Stimulated activated CD8-positive, alpha-beta memory T cell treated with anti-CD3 and anti-CD28 coated beads, Interleukin-4, amount 100 ng/mL, for 48 hours (primary cell): ENCODE results near the gene GAP43.

Experiments
- DNase-seq: peaks from one replicate; pipeline ENCODE4 v3.0.0-alpha.2; 2020

GAP43 gene

GRCh38 chr3:115623044-115623868 is at the start of gene GAP43:
GAP43 (plus strand) TSS chr3:115623510; CDS start chr3:115623690, 180 bp downstream.
- DNase-seq = peak; percentile 24

GRCh38 chr3:115576325-115576875 is 46.9 kb upstream of the GAP43 start:
- no peak for DNase-seq

- DNase-seq = no peak
Observed at GRCh38 chr3:115577000-115577399, 46.3 kb upstream of the GAP43 start.

- no peak for DNase-seq
Observed at GRCh38 chr3:115578331-115578730, 45.0 kb upstream of the GAP43 start.

- DNase-seq = no peak
Observed at GRCh38 chr3:115580566-115580965, 42.7 kb upstream of the GAP43 start.

GRCh38 chr3:115581362-115582135 is 41.8 kb upstream of the GAP43 start:
- peak; percentile 33 for DNase-seq

- no peak for DNase-seq
Observed at GRCh38 chr3:115588201-115589115, 34.9 kb upstream of the GAP43 start.

GRCh38 chr3:115590873-115591272 is 32.4 kb upstream of the GAP43 start:
- no peak for DNase-seq

- DNase-seq = no peak
Observed at GRCh38 chr3:115595611-115596275, 27.6 kb upstream of the GAP43 start.

GRCh38 chr3:115598216-115598615 is 25.1 kb upstream of the GAP43 start:
- no peak for DNase-seq

GRCh38 chr3:115602194-115602593 is 21.1 kb upstream of the GAP43 start:
- no peak for DNase-seq

- DNase-seq = no peak
Observed at GRCh38 chr3:115611630-115612029, 11.7 kb upstream of the GAP43 start.

- no peak for DNase-seq
Observed at GRCh38 chr3:115615001-115615814, 8.1 kb upstream of the GAP43 start.

- DNase-seq = peak; percentile 51
Observed at GRCh38 chr3:115616461-115616860, 6.8 kb upstream of the GAP43 start.

GRCh38 chr3:115617591-115617990 is 5.7 kb upstream of the GAP43 start:
- DNase-seq = no peak

GRCh38 chr3:115624029-115624741 is 875 bp downstream of the GAP43 start:
- no peak for DNase-seq

GRCh38 chr3:115624901-115625300 is 1.6 kb downstream of the GAP43 start:
- DNase-seq = no peak

- DNase-seq = no peak
Observed at GRCh38 chr3:115626006-115626409, 2.7 kb downstream of the GAP43 start.

GRCh38 chr3:115626721-115627120 is 3.4 kb downstream of the GAP43 start:
- DNase-seq = no peak
